CD14-positive monocyte (primary cell): ENCODE measurements around the gene WAC. TPM values are rescaled to one million over a fixed set of nuclear protein-coding genes. Genes with fewer than 3 reads are reported as not detected.
A peak's percentile ranks its signal among the peaks of the same experiment; 100 is the strongest.

Source experiments
- DNase-seq, 3 donors: peaks; one replicate each; pipeline ENCODE4 v3.0.0-alpha.2; 2011 to 2022
- H2AFZ ChIP-seq: 2 replicates; pipeline ENCODE4 v1.6.0; 2012; ENCODE audit warnings: mild to moderate bottlenecking, low read depth, low read length, inconsistent platforms; ENCODE audit not compliant: insufficient read depth, poor library complexity, severe bottlenecking
- H3K27ac ChIP-seq, 2 donors: 1 replicate in 1 of 2; 2 replicates in 1 of 2; pipeline ENCODE4 v1.5.1; 2012 to 2013; ENCODE audit warnings: low read length in 2 of 2, control low read depth in 1 of 2, inconsistent platforms in 1 of 2, low read depth in 1 of 2, mild to moderate bottlenecking in 1 of 2
- H3K27me3 ChIP-seq, 2 donors: one replicate each; pipeline versions ENCODE4 v1.6.0 to v1.6.1; 2011 to 2013; ENCODE audit warnings: low read length in 2 of 2; ENCODE audit not compliant: control insufficient read depth in 2 of 2, insufficient read depth in 2 of 2
- H3K36me3 ChIP-seq, 2 donors: replicated peaks in 1 of 2; 1 replicate in 1 of 2; 2 replicates in 1 of 2; pipeline versions ENCODE4 v1.5.1 to v1.6.1; 2012 to 2013; ENCODE audit warnings: low read length in 2 of 2, control low read depth in 1 of 2, inconsistent platforms in 1 of 2, mild to moderate bottlenecking in 1 of 2; ENCODE audit not compliant: insufficient read depth in 2 of 2, control insufficient read depth in 1 of 2
- H3K4me1 ChIP-seq, 2 donors: 1 replicate in 1 of 2; 2 replicates in 1 of 2; pipeline versions ENCODE4 v1.5.1 to v1.6.1; 2012 to 2013; ENCODE audit warnings: low read length in 2 of 2, control low read depth in 1 of 2, inconsistent platforms in 1 of 2, mild to moderate bottlenecking in 1 of 2, moderate library complexity in 1 of 2; ENCODE audit not compliant: insufficient read depth in 2 of 2, control insufficient read depth in 1 of 2
- H3K4me2 ChIP-seq: replicated peaks from 2 replicates; pipeline ENCODE3; 2012; ENCODE audit warnings: low read length, moderate library complexity, mild to moderate bottlenecking; ENCODE audit not compliant: poor library complexity, severe bottlenecking; ENCODE audit errors: extremely low read depth
- H3K4me3 ChIP-seq, 3 experiments: fragments of 200-600 bp in 1 of 3; sonication (generic) in 1 of 3; replicated peaks in 1 of 3; 1 replicate in 2 of 3; 2 replicates in 1 of 3; pipeline ENCODE4 v1.5.1; 2011 to 2013; ENCODE audit warnings: low read length in 3 of 3, mild to moderate bottlenecking in 3 of 3, control low read depth in 2 of 3, low read depth in 2 of 3, inconsistent platforms in 1 of 3, moderate library complexity in 1 of 3
- H3K79me2 ChIP-seq: 2 replicates; pipeline ENCODE4 v1.6.0; 2012; ENCODE audit warnings: mild to moderate bottlenecking, control low read depth, inconsistent platforms, low read length, moderate library complexity; ENCODE audit not compliant: insufficient read depth
- H3K9ac ChIP-seq: 2 replicates; pipeline ENCODE4 v1.6.0; 2017; ENCODE audit warnings: low read length, mild to moderate bottlenecking; ENCODE audit not compliant: insufficient read depth, poor library complexity, severe bottlenecking
- H3K9me3 ChIP-seq, 2 donors: replicated peaks in 1 of 2; 1 replicate in 1 of 2; 2 replicates in 1 of 2; pipeline versions ENCODE4 v1.5.1 to v1.6.1; 2012 to 2013; ENCODE audit warnings: low read length in 2 of 2, control low read depth in 1 of 2; ENCODE audit not compliant: control insufficient read depth in 1 of 2, insufficient read depth in 1 of 2
- H4K20me1 ChIP-seq: 2 replicates; pipeline ENCODE4 v1.6.0; 2012; ENCODE audit warnings: mild to moderate bottlenecking, low read length, control low read depth, moderate library complexity; ENCODE audit not compliant: insufficient read depth
- H3K27ac Mint-ChIP-seq, 7 donors: one replicate each; pipeline ENCODE4 v1.8.0; 2020; ENCODE audit warnings: mild to moderate bottlenecking in 7 of 7, mixed read lengths in 7 of 7, moderate library complexity in 6 of 7, inconsistent platforms in 2 of 7
- H3K27me3 Mint-ChIP-seq, 3 donors: one replicate each; pipeline ENCODE4 v1.8.0; 2021 to 2022; ENCODE audit warnings: low read depth in 3 of 3, mild to moderate bottlenecking in 3 of 3, mixed read lengths in 3 of 3, moderate library complexity in 3 of 3, inconsistent platforms in 1 of 3
- H3K36me3 Mint-ChIP-seq, 2 donors: one replicate each; pipeline ENCODE4 v1.8.0; 2020; ENCODE audit warnings: mixed read lengths in 2 of 2, inconsistent platforms in 1 of 2, mild to moderate bottlenecking in 1 of 2
- H3K4me1 Mint-ChIP-seq: one replicate; pipeline ENCODE4 v1.8.0; 2020; ENCODE audit warnings: mild to moderate bottlenecking, mixed read lengths
- H3K4me3 Mint-ChIP-seq, 2 donors: one replicate each; pipeline ENCODE4 v1.8.0; 2020; ENCODE audit warnings: mild to moderate bottlenecking in 2 of 2, mixed read lengths in 2 of 2, moderate library complexity in 1 of 2
- H3K9me3 Mint-ChIP-seq, 7 donors: one replicate each; pipeline ENCODE4 v1.8.0; 2020 to 2022; ENCODE audit warnings: mixed read lengths in 7 of 7, mild to moderate bottlenecking in 6 of 7, moderate library complexity in 6 of 7, inconsistent platforms in 2 of 7
- CTCF ChIP-seq: fragments of 200-600 bp; IDR thresholded peaks from one replicate; pipeline ENCODE4 v1.8.0; 2022; ENCODE audit warnings: antibody characterized with exemption, mild to moderate bottlenecking
- WGBS: methylation state at CpG from one replicate; pipeline ENCODE4 v1.1.5; 2013; ENCODE audit warnings: missing lambda C conversion rate; ENCODE audit not compliant: insufficient coverage; 5-methylcytosine and 5-hydroxymethylcytosine counted together
- intact Hi-C, 2 donors: fragments of 100-400 bp; cut with micrococcal nuclease; formaldehyde crosslinking; loops; one replicate each; pipeline versions ENCODE4 v1.15.0 to v1.15.1; 2023
- polyA plus RNA-seq, 3 donors: library from polyadenylated mRNA; depleted of rRNA in 1 of 3; unstranded in 2 of 3; stranded (reverse) in 1 of 3; fragments of 300-500 nt in 2 of 3; fragments of >200 nt in 1 of 3; fragmentation: Illumina TruSeq in 2 of 3; gene quantifications; 1 replicate in 2 of 3; 2 replicates in 1 of 3; pipeline ENCODE4 v1.2.3, GENCODE V29; 2012 to 2021

Gene WAC
- polyA plus RNA-seq, 3 donors: 46.7 to 80.8 (median 67.9) TPM

- H4K20me1 ChIP-seq: peaks cover 50% of the 10 kb centered on the region
- no peak overlapping the region for H3K9ac ChIP-seq
- H3K27me3 ChIP-seq: no peaks in the 10 kb centered on the region
- Mint-ChIP-seq H3K27ac (peak overlapping the region in 4 of 7 donors; percentile 5 to 99 (median 38)), H3K36me3 (peaks cover 35 to 39% of the 10 kb centered on the region in 2 donors), H3K27me3 (no peaks in the 10 kb centered on the region), H3K4me3 (peak overlapping the region in 1 of 2 donors; percentile 94), H3K4me1 (peaks cover 46% of the 10 kb centered on the region), H3K9me3 (peaks cover 0 to 3% (median 0%) of the 10 kb centered on the region in 7 donors)
- H3K79me2 ChIP-seq: peaks cover 77% of the 10 kb centered on the region
- H2AFZ ChIP-seq: no peak overlapping the region
- H3K36me3 ChIP-seq: peaks cover 10 to 16% of the 10 kb centered on the region in 2 donors
- peak overlapping the region; percentile 68 for H3K4me2 ChIP-seq
- peak in 1 of 3 donors; percentile 21 for DNase-seq
- intact Hi-C loops: loop anchor here in 1 of 2 donors (5.0 to 10.0 kb wide), 3 partner anchors 38 to 98 kb away; no protein-coding TSS in a partner anchor
- no peaks in the 10 kb centered on the region for H3K9me3 ChIP-seq
- TF ChIP-seq CTCF: no peak
- peaks cover 14 to 34% of the 10 kb centered on the region in 2 donors for H3K4me1 ChIP-seq
- 75% methylated on average over 3 of the region's 3 CpGs for WGBS
- H3K27ac ChIP-seq: peak overlapping the region in 1 of 2 donors; percentile 10
- H3K4me3 ChIP-seq: peak overlapping the region in 1 of 3 experiments; percentile 95
Observed at GRCh38 chr10:28530751-28531150, 2.2 kb upstream of the WAC start.

- WGBS: 0% methylated on average over 15 of the region's 52 CpGs
- peak overlapping the region; percentile 99 to 100 (median 100) for H3K27ac Mint-ChIP-seq
- intact Hi-C loops: loop anchor here in 1 of 2 donors (5.0 to 10.0 kb wide), 3 partner anchors 41 to 101 kb away; no protein-coding TSS in a partner anchor
- H3K27me3 Mint-ChIP-seq: no peaks in the 10 kb centered on the region
- no peak for DNase-seq
- Histone ChIP-seq H3K4me2 (peak overlapping the region; percentile 68), H4K20me1 (peaks cover 60% of the 10 kb centered on the region), H3K27me3 (no peaks in the 10 kb centered on the region), H3K9ac (peak overlapping the region; percentile 97), H3K9me3 (no peaks in the 10 kb centered on the region), H3K79me2 (peaks cover 85% of the 10 kb centered on the region), H2AFZ (peak overlapping the region; percentile 78), H3K27ac (peak overlapping the region; percentile 98 to 99), H3K4me3 (peak overlapping the region; percentile 78 to 95 (median 92)), H3K4me1 (peaks cover 16 to 38% of the 10 kb centered on the region in 2 donors), H3K36me3 (peaks cover 32 to 34% of the 10 kb centered on the region in 2 donors)
- H3K9me3 Mint-ChIP-seq: peaks cover 0 to 2% (median 0%) of the 10 kb centered on the region in 7 donors
- H3K4me1 Mint-ChIP-seq: peaks cover 50% of the 10 kb centered on the region
- H3K4me3 Mint-ChIP-seq: peak overlapping the region; percentile 91 to 96
- TF ChIP-seq CTCF: no peak
- H3K36me3 Mint-ChIP-seq: peaks cover 45 to 48% of the 10 kb centered on the region in 2 donors
Observed at GRCh38 chr10:28533186-28533564, 257 bp downstream of the WAC start.
